WTC11 (cell line): ENCODE measurements around the gene SSTR1. TPM values are rescaled to one million over a fixed set of nuclear protein-coding genes. Genes with fewer than 3 reads are reported as not detected.

Experiments
- ATAC-seq: fragments of 200-7000 bp; cut with Tn5 transposase; 2 replicates; pipeline ENCODE4 v1.10.0; 2021; ENCODE audit warnings: mild to moderate bottlenecking, moderate library complexity
- Bru-seq: library from RNA; stranded (reverse); fragments of 400-500 nt; gene quantifications from one replicate; lab custom pipeline; 2021; lab: Mats Ljungman, UMichigan
- CTCF ChIA-PET: fragments of 300-600 bp; sonication (Branson Sonifier 250); formaldehyde crosslinking; loops from one replicate; lab custom pipeline; 2021; ENCODE audit warnings: antibody characterized with exemption; lab: Charles Lee
- POLR2A ChIA-PET: fragments of 350-600 bp; sonication (Branson Sonifier 250); formaldehyde crosslinking; loops from one replicate; lab custom pipeline; 2021; ENCODE audit warnings: antibody characterized with exemption; lab: Charles Lee
- DNase-seq: peaks from one replicate; pipeline ENCODE4 v3.0.0; 2021; ENCODE audit warnings: low spot score
- H3K27ac Mint-ChIP-seq: 2 replicates; pipeline ENCODE4 v1.8.0; 2021; ENCODE audit warnings: mixed read lengths
- H3K27me3 Mint-ChIP-seq: 2 replicates; pipeline ENCODE4 v1.8.0; 2021; ENCODE audit warnings: low read depth, mild to moderate bottlenecking, moderate library complexity, mixed read lengths
- H3K36me3 Mint-ChIP-seq: 2 replicates; pipeline ENCODE4 v1.8.0; 2021; ENCODE audit warnings: mixed read lengths
- H3K4me1 Mint-ChIP-seq: 2 replicates; pipeline ENCODE4 v1.8.0; 2022; ENCODE audit warnings: mixed read lengths
- H3K4me3 Mint-ChIP-seq: 2 replicates; pipeline ENCODE4 v1.8.0; 2021; ENCODE audit warnings: mild to moderate bottlenecking, moderate library complexity, mixed read lengths
- H3K9me3 Mint-ChIP-seq: 2 replicates; pipeline ENCODE4 v1.8.0; 2021; ENCODE audit warnings: mixed read lengths
- AFF4 ChIP-seq: sonication (generic); formaldehyde crosslinking; IDR thresholded peaks from 2 replicates; pipeline ENCODE4 v1.8.1; 2023; ENCODE audit warnings: mild to moderate bottlenecking, missing genetic modification reagents, borderline replicate concordance
- ATF3 ChIP-seq: sonication (generic); formaldehyde crosslinking; conservative IDR thresholded peaks from 2 replicates; pipeline ENCODE4 v1.8.1; 2022; ENCODE audit warnings: mild to moderate bottlenecking, missing genetic modification reagents
- CBFB ChIP-seq: sonication (generic); formaldehyde crosslinking; IDR thresholded peaks from 2 replicates; pipeline ENCODE4 v1.8.1; 2022; ENCODE audit warnings: mild to moderate bottlenecking, low read depth, missing genetic modification reagents
- CREB1 ChIP-seq: sonication (generic); formaldehyde crosslinking; IDR thresholded peaks from 2 replicates; pipeline ENCODE4 v1.8.0; 2023; ENCODE audit warnings: mild to moderate bottlenecking, missing genetic modification reagents
- CREM ChIP-seq: sonication (generic); formaldehyde crosslinking; IDR thresholded peaks from 2 replicates; pipeline ENCODE4 v1.8.1; 2022; ENCODE audit warnings: mild to moderate bottlenecking, missing genetic modification reagents, moderate library complexity
- ERG ChIP-seq: fragments of 250-450 bp; sonication (Bioruptor Pico); IDR thresholded peaks from 2 replicates; pipeline ENCODE4 v1.8.0; 2021; ENCODE audit warnings: mild to moderate bottlenecking
- GRHL2 ChIP-seq: fragments of 250-450 bp; sonication (Bioruptor Pico); IDR thresholded peaks from 2 replicates; pipeline ENCODE4 v1.8.0; 2022; ENCODE audit warnings: mild to moderate bottlenecking, moderate library complexity; ENCODE audit not compliant: insufficient replicate concordance, severe bottlenecking
- HMGXB4 ChIP-seq: sonication (generic); formaldehyde crosslinking; IDR thresholded peaks from 2 replicates; pipeline ENCODE4 v1.8.1; 2023; ENCODE audit warnings: mild to moderate bottlenecking, moderate library complexity, missing genetic modification reagents
- MAX ChIP-seq: sonication (generic); formaldehyde crosslinking; IDR thresholded peaks from 2 replicates; pipeline ENCODE4 v1.8.0; 2022; ENCODE audit warnings: mild to moderate bottlenecking, missing genetic modification reagents
- NFATC4 ChIP-seq: fragments of 250-450 bp; sonication (Bioruptor Pico); IDR thresholded peaks from 2 replicates; pipeline ENCODE4 v1.9.0; 2021; ENCODE audit warnings: mild to moderate bottlenecking
- PRRX2 ChIP-seq: fragments of 250-450 bp; sonication (Bioruptor Pico); IDR thresholded peaks from 2 replicates; pipeline ENCODE4 v1.8.0; 2021; ENCODE audit warnings: mild to moderate bottlenecking
- TP53 ChIP-seq: sonication (generic); formaldehyde crosslinking; IDR thresholded peaks from 2 replicates; pipeline ENCODE4 v1.8.1; 2023; ENCODE audit warnings: mild to moderate bottlenecking, missing genetic modification reagents
- USF1 ChIP-seq: sonication (generic); formaldehyde crosslinking; IDR thresholded peaks from 2 replicates; pipeline ENCODE4 v1.8.0; 2022; ENCODE audit warnings: mild to moderate bottlenecking, missing genetic modification reagents
- ZNF425 ChIP-seq: fragments of 250-450 bp; sonication (Bioruptor Pico); conservative IDR thresholded peaks from 2 replicates; pipeline ENCODE4 v1.9.0; 2021; ENCODE audit warnings: mild to moderate bottlenecking
- ZNF532 ChIP-seq: fragments of 250-450 bp; sonication (Bioruptor Pico); IDR thresholded peaks from 2 replicates; pipeline ENCODE4 v1.9.0; 2021; ENCODE audit warnings: mild to moderate bottlenecking, borderline replicate concordance
- long read RNA-seq, 3 experiments: library from RNA in 1 of 3; library from capped mRNA in 1 of 3; library from polyadenylated mRNA in 1 of 3; unstranded in 2 of 3; stranded (forward) in 1 of 3; transcript quantifications; one replicate each; pipeline ENCODE4 v2.0.0, GENCODE V29; 2021
- total RNA-seq: library from RNA; stranded (reverse); gene quantifications from 3 replicates; pipeline ENCODE4 v1.2.3, GENCODE V29; 2021

Gene SSTR1
- total RNA-seq: 1.7 to 1.9 TPM (median 1.7 TPM) in 3 replicates
- percentile 59 among the genes with signal in this experiment for Bru-seq, nascent RNA
- long read RNA-seq, experiment 1, partial matches to known transcripts: 0 of 4 reads
- long read RNA-seq, experiment 1, other reads (novel, unspliced or antisense): 4 of 4 reads
- long read RNA-seq, experiment 2, partial matches to known transcripts: 0 of 2 reads
- long read RNA-seq, experiment 2, other reads (novel, unspliced or antisense): 2 of 2 reads
- long read RNA-seq, experiment 3: 0 reads

GRCh38 chr14:38207736-38208617 is at the start of gene SSTR1:
Gene SSTR1, plus strand, starts transcription at chr14:38207904. Its CDS starts 1,486 bp downstream, at chr14:38209390.
- peaks cover 2% of the 10 kb centered on the region; the same call in 1 of the 2 replicates for H3K36me3 Mint-ChIP-seq
- ATAC-seq: peak; percentile 4
- ChIA-PET CTCF (interaction anchor here (0.5 to 1.7 kb wide), 6 partner anchors 41 to 392 kb away, joined by 3 to 8 read pairs (median 4); partner anchors contain the start of gene CLEC14A), POLR2A (interaction anchor here (0.5 to 1.8 kb wide), 8 partner anchors 9 to 1036 kb away, joined by 3 to 7 read pairs (median 3); partner anchors contain the start of gene SLC25A21)
- peak within 1 kb of the TSS; percentile 67 for H3K4me3 Mint-ChIP-seq
- peaks cover 88% of the 10 kb centered on the region for H3K27me3 Mint-ChIP-seq
- H3K27ac Mint-ChIP-seq: no peak within 1 kb of the TSS
- peaks cover 7% of the 10 kb centered on the region for H3K9me3 Mint-ChIP-seq
- H3K4me1 Mint-ChIP-seq: peaks cover 46% of the 10 kb centered on the region
- DNase-seq: peak; percentile 38
- peak; percentile 22; the same call in 1 of the 2 replicates for TF ChIP-seq ZNF425 (CRISPR knock-in tag)
- TF ChIP-seq AFF4: 0 out of 2 replicates have a peak, but pooled peaks have one; percentile 6
- 0 out of 2 replicates have a peak, but pooled peaks have one; percentile 64 for TF ChIP-seq CREM (CRISPR knock-in tag)
- TF ChIP-seq HMGXB4 (CRISPR knock-in tag): 0 out of 2 replicates have a peak, but pooled peaks have one; percentile 32
- TF ChIP-seq CREB1 (CRISPR knock-in tag): no peak
- TF ChIP-seq GRHL2 (CRISPR knock-in tag): no peak
- TF ChIP-seq ERG (CRISPR knock-in tag): peak; percentile 42; the same call in 1 of the 2 replicates
- TF ChIP-seq ATF3: no peak; the same call in 1 of the 2 replicates
- TF ChIP-seq USF1 (CRISPR knock-in tag): peak; percentile 91
- TF ChIP-seq PRRX2 (CRISPR knock-in tag): peak; percentile 88
- TF ChIP-seq MAX (CRISPR knock-in tag): no peak
- TF ChIP-seq CBFB (CRISPR knock-in tag): no peak
- no peak for TF ChIP-seq TP53 (CRISPR knock-in tag)
- peak; percentile 88 for TF ChIP-seq ZNF532 (CRISPR knock-in tag)
- TF ChIP-seq NFATC4: peak; percentile 85
